Right lobe of liver (tissue), 6 donors: ENCODE measurements around the gene PRR12. TPM values are rescaled to one million over a fixed set of nuclear protein-coding genes. Genes with fewer than 3 reads are reported as not detected.

Experiments
- ATAC-seq, 4 donors: fragments of 200-7000 bp; cut with Tn5 transposase; one replicate each; pipeline ENCODE4 v1.9.1; 2020; ENCODE audit warnings: mild to moderate bottlenecking in 4 of 4, moderate library complexity in 4 of 4
- DNase-seq, 3 donors: peaks; one replicate each; pipeline ENCODE4 v3.0.0-alpha.2; 2020
- H3K27ac ChIP-seq, 3 donors: fragments of 200-600 bp; one replicate each; pipeline ENCODE4 v1.8.0; 2022
- H3K27me3 ChIP-seq, 2 donors: fragments of 200-600 bp; one replicate each; pipeline ENCODE4 v1.8.0; 2022
- H3K36me3 ChIP-seq, 4 donors: fragments of 200-600 bp; sonication (generic) in 1 of 4; one replicate each; pipeline versions ENCODE4 v1.5.1 to v1.8.0; 2017 to 2022; ENCODE audit warnings: control low read depth in 1 of 4
- H3K4me1 ChIP-seq, 4 donors: fragments of 200-600 bp; sonication (generic) in 1 of 4; one replicate each; pipeline versions ENCODE4 v1.5.1 to v1.8.0; 2017 to 2022; ENCODE audit warnings: control low read depth in 1 of 4
- H3K4me3 ChIP-seq, 3 donors: fragments of 200-600 bp; one replicate each; pipeline ENCODE4 v1.8.0; 2022
- H3K9me3 ChIP-seq, 4 donors: fragments of 200-600 bp; sonication (generic) in 1 of 4; one replicate each; pipeline versions ENCODE4 v1.5.1 to v1.8.0; 2017 to 2022; ENCODE audit warnings: control low read depth in 1 of 4
- CTCF ChIP-seq, 4 donors: fragments of 200-600 bp in 3 of 4; fragments of 450-650 bp in 1 of 4; IDR thresholded peaks; one replicate each; pipeline versions ENCODE4 v1.5.1 to v1.8.0; 2016 to 2022; ENCODE audit warnings: antibody characterized with exemption in 4 of 4, mild to moderate bottlenecking in 2 of 4
- POLR2A ChIP-seq: fragments of 450-650 bp; IDR thresholded peaks from one replicate; pipeline ENCODE4 v1.6.1; 2017; ENCODE audit warnings: antibody characterized with exemption, mild to moderate bottlenecking
- WGBS: methylation state at CpG from one replicate; pipeline ENCODE4 v1.1.6; 2018; ENCODE audit warnings: low coverage, low lambda C conversion rate; ENCODE audit not compliant: insufficient coverage; ENCODE audit errors: missing lambda C conversion rate; 5-methylcytosine and 5-hydroxymethylcytosine counted together
- intact Hi-C, 2 donors: fragments of 100-400 bp; cut with DNase I; formaldehyde crosslinking; loops; one replicate each; pipeline versions ENCODE4 v1.11.2 to v1.14.1; 2022
- small RNA-seq, 2 experiments: library from RNA; depleted of rRNA; stranded (forward); fragments of <200 nt; gene quantifications; one replicate each; pipeline ENCODE3, GENCODE V24; 2016
- total RNA-seq, 6 experiments: library from RNA; depleted of rRNA in 2 of 6; stranded (reverse); fragments of >200 nt in 2 of 6; fragmentation: NEBNext Ultra II Directional in 3 of 6; extraction: Animal tissue kit (Norgen Biotek cat#: 25700) in 3 of 6; gene quantifications; one replicate each; pipeline versions ENCODE4 v1.1.0 to v1.2.4, GENCODE V29; 2016 to 2023
- donor health status: DM: no; HTN: yes; CAD: no.
- donor health status: DM: no; HTN: no; CAD: no.
- donor health status: DM: no; HTN: no; CAD: no.
- donor health status: DM: no; HTN: yes; CAD: no.
- donor health status: DM: no; HTN: yes; CAD: no.

The PRR12 gene
- total RNA-seq, 6 experiments from 2014 or later, result 4.0 to 8.5 (median 5.5) TPM

GRCh38 chr19:49667473-49667872 is 76.5 kb downstream of the PRR12 start:
- TF ChIP-seq CTCF (IDR thresholded peaks at IDR 0.05), result no peak
- no peak for TF ChIP-seq POLR2A
- peaks cover 0 to 22% (median 5%) of the 10 kb centered on the region in 4 donors for H3K4me1 ChIP-seq
- intact Hi-C loops, result loop anchor here in 1 of 2 donors (10.0 kb wide), 1 partner anchor 73 kb away; the partner anchor contains the start of gene PRR12
- H3K27ac ChIP-seq, result no peak overlapping the region
- H3K4me3 ChIP-seq, result no peak overlapping the region
- no peak for DNase-seq
- H3K9me3 ChIP-seq, result no peaks in the 10 kb centered on the region
- no peak for ATAC-seq
- WGBS, result 80% methylated on average over 1 of the region's 2 CpGs
- no peaks in the 10 kb centered on the region for H3K27me3 ChIP-seq
- H3K36me3 ChIP-seq, result peaks cover 0 to 2% (median 0%) of the 10 kb centered on the region in 4 donors

- WGBS, result 88% methylated on average over 3 of the region's 3 CpGs
- no peak overlapping the region for H3K4me3 ChIP-seq
These were observed 78.5 kb downstream of the PRR12 start for GRCh38 chr19:49669516-49669915.

GRCh38 chr19:49672131-49672919 is 81.3 kb downstream of the PRR12 start:
- ATAC-seq (peak; percentile 46 to 55 (median 50)), DNase-seq (peak; percentile 84 to 88 (median 86))
- H3K4me1 ChIP-seq, result peaks cover 0 to 12% (median 0%) of the 10 kb centered on the region in 4 donors
- intact Hi-C loops, result no loop called here
- H3K27ac ChIP-seq, result peak overlapping the region; percentile 23 to 73 (median 71)
- no peaks in the 10 kb centered on the region for H3K27me3 ChIP-seq
- TF ChIP-seq POLR2A (no peak), CTCF (IDR thresholded peaks at IDR 0.05) (peak; percentile 88 to 96 (median 94))
- no peaks in the 10 kb centered on the region for H3K9me3 ChIP-seq
- no peaks in the 10 kb centered on the region for H3K36me3 ChIP-seq
- 22% methylated on average over 22 of the region's 28 CpGs for WGBS
- peak overlapping the region; percentile 1 to 47 (median 12) for H3K4me3 ChIP-seq

More at GRCh38 chr19:49669516-49669915, 78.5 kb downstream of the PRR12 start:
- intact Hi-C loops, result loop anchor here in 1 of 2 donors (10.0 kb wide), 1 partner anchor 75 kb away; the partner anchor contains the start of gene PRR12
- no peak for DNase-seq
- H3K36me3 ChIP-seq, result no peaks in the 10 kb centered on the region
- no peak for TF ChIP-seq CTCF (IDR thresholded peaks at IDR 0.05)
- TF ChIP-seq POLR2A, result no peak
- ATAC-seq, result no peak
- no peak overlapping the region for H3K27ac ChIP-seq
- H3K4me1 ChIP-seq, result peaks cover 0 to 15% (median 0%) of the 10 kb centered on the region in 4 donors
- H3K27me3 ChIP-seq, result no peaks in the 10 kb centered on the region
- no peaks in the 10 kb centered on the region for H3K9me3 ChIP-seq

Small RNAs within 50 kb of the gene (small RNA-seq; reads per million reads assigned to genes)
- 0 reads per million in 2 experiments for gene RF00019

Other genes starting within 250 kb of the PRR12 start
- 1 to 10 TPM; 3.3 to 8.9 (median 5.3) TPM for gene TEAD2, start 228.8 kb upstream of the PRR12 start, total RNA-seq
- not detected for gene DKKL1, start 227.3 kb upstream of the PRR12 start, total RNA-seq
- gene KASH5, start 202.9 kb upstream of the PRR12 start, total RNA-seq, result under 1 TPM in 1 of 6 experiments, not detected in 5; 0.32 TPM
- gene PTH2, start 167.7 kb upstream of the PRR12 start, total RNA-seq, result not detected
- gene GFY, start 165.8 kb upstream of the PRR12 start, total RNA-seq, result not detected
- under 1 TPM in 1 of 6 experiments, not detected in 5; 0.13 TPM for gene SLC17A7, start 149.7 kb upstream of the PRR12 start, total RNA-seq
- 10 to 100 TPM; 37.4 to 57.7 (median 43.4) TPM for gene PIH1D1, start 139.4 kb upstream of the PRR12 start, total RNA-seq
- gene ALDH16A1, start 138.0 kb upstream of the PRR12 start, total RNA-seq, result 10 to 100 TPM; 14.4 to 29.6 (median 19.8) TPM
- gene FLT3LG, start 117.0 kb upstream of the PRR12 start, total RNA-seq, result 1 to 10 TPM in 5 of 6 experiments, under 1 TPM in 1; 0.80 to 4.4 (median 2.3) TPM
- gene RPL13A, start 103.6 kb upstream of the PRR12 start, total RNA-seq, result 100 to 1,000 TPM; 675 to 992 (median 801) TPM
- 1,000 to 10,000 TPM in 2 of 6 experiments, 100 to 1,000 TPM in 4; 417 to 1,739 (median 617) TPM for gene RPS11, start 94.7 kb upstream of the PRR12 start, total RNA-seq
- gene FCGRT, start 78.5 kb upstream of the PRR12 start, total RNA-seq, result 100 to 1,000 TPM; 123 to 335 (median 245) TPM
- gene RCN3, start 63.2 kb upstream of the PRR12 start, total RNA-seq, result 10 to 100 TPM in 3 of 6 experiments, 1 to 10 TPM in 3; 5.3 to 18.0 (median 10.9) TPM
- gene NOSIP, start 10.6 kb upstream of the PRR12 start, total RNA-seq, result 10 to 100 TPM; 16.2 to 31.9 (median 23.2) TPM
- 1 to 10 TPM; 2.5 to 5.9 (median 3.1) TPM for gene PRRG2, start 9.9 kb upstream of the PRR12 start, total RNA-seq
- gene RRAS, start 49.0 kb downstream of the PRR12 start, total RNA-seq, result 10 to 100 TPM in 5 of 6 experiments, 1 to 10 TPM in 1; 8.5 to 16.4 (median 11.5) TPM
- gene SCAF1, start 51.0 kb downstream of the PRR12 start, total RNA-seq, result 10 to 100 TPM; 14.6 to 33.0 (median 27.3) TPM
- 10 to 100 TPM; 29.6 to 41.8 (median 35.3) TPM for gene IRF3, start 74.7 kb downstream of the PRR12 start, total RNA-seq
- 10 to 100 TPM in 4 of 6 experiments, 1 to 10 TPM in 2; 4.5 to 11.6 (median 10.5) TPM for gene BCL2L12, start 74.8 kb downstream of the PRR12 start, total RNA-seq
- gene PRMT1, start 86.1 kb downstream of the PRR12 start, total RNA-seq, result 10 to 100 TPM; 25.3 to 63.2 (median 39.9) TPM
- under 1 TPM; 0.19 to 0.70 (median 0.51) TPM for gene ADM5, start 98.4 kb downstream of the PRR12 start, total RNA-seq
- gene CPT1C, start 99.9 kb downstream of the PRR12 start, total RNA-seq, result 1 to 10 TPM in 3 of 6 experiments, under 1 TPM in 3; 0.43 to 6.7 (median 0.97) TPM
- not detected for gene TSKS, start 172.1 kb downstream of the PRR12 start, total RNA-seq
- gene AP2A1, start 175.8 kb downstream of the PRR12 start, total RNA-seq, result 100 to 1,000 TPM in 1 of 6 experiments, 10 to 100 TPM in 5; 38.7 to 103 (median 49.8) TPM
- gene FUZ, start 222.1 kb downstream of the PRR12 start, total RNA-seq, result 10 to 100 TPM in 1 of 6 experiments, 1 to 10 TPM in 5; 3.7 to 10.7 (median 6.3) TPM
- 10 to 100 TPM in 5 of 6 experiments, 1 to 10 TPM in 1; 9.9 to 16.3 (median 11.8) TPM for gene MED25, start 227.1 kb downstream of the PRR12 start, total RNA-seq